Upper lobe of left lung (tissue), 6 donors: Measurements from ENCODE around the gene HOXB4. TPM values are rescaled to one million over a fixed set of nuclear protein-coding genes. Genes with fewer than 3 reads are reported as not detected.

Source experiments
- ATAC-seq, 2 donors: fragments of 200-7000 bp; cut with Tn5 transposase; one replicate each; pipeline ENCODE4 v1.9.1; 2022; ENCODE audit warnings: mild to moderate bottlenecking in 2 of 2, moderate library complexity in 2 of 2; ENCODE audit not compliant: low FRiP score in 2 of 2
- DNase-seq, 2 donors: peaks; one replicate each; pipeline ENCODE4 v3.0.0-alpha.2; 2019 to 2020
- H3K27ac ChIP-seq, 4 donors: fragments of 200-600 bp; sonication (generic); one replicate each; pipeline ENCODE4 v1.5.1; 2016 to 2019
- H3K27me3 ChIP-seq, 4 donors: fragments of 200-600 bp; sonication (generic); one replicate each; pipeline ENCODE4 v1.5.1; 2017 to 2019
- H3K36me3 ChIP-seq, 4 donors: fragments of 200-600 bp; sonication (generic); one replicate each; pipeline ENCODE4 v1.5.1; 2016 to 2019
- H3K4me1 ChIP-seq, 4 donors: fragments of 200-600 bp; sonication (generic); one replicate each; pipeline ENCODE4 v1.5.1; 2018 to 2019
- H3K4me3 ChIP-seq, 4 donors: fragments of 200-600 bp; sonication (generic); one replicate each; pipeline ENCODE4 v1.5.1; 2017 to 2019; ENCODE audit warnings: mild to moderate bottlenecking in 2 of 4, moderate library complexity in 1 of 4
- H3K9me3 ChIP-seq, 4 donors: fragments of 200-600 bp; sonication (generic); one replicate each; pipeline ENCODE4 v1.5.1; 2018 to 2019
- CTCF ChIP-seq, 6 experiments: fragments of 450-650 bp in 4 of 6; fragments of 200-600 bp in 2 of 6; sonication (generic) in 2 of 6; IDR thresholded peaks; one replicate each; pipeline ENCODE4 v1.5.1; 2016 to 2019; ENCODE audit warnings: antibody characterized with exemption in 6 of 6
- EP300 ChIP-seq, 4 donors: sonication (generic); formaldehyde crosslinking; IDR thresholded peaks; one replicate each; pipeline ENCODE4 v1.5.1; 2017; ENCODE audit warnings: antibody characterized with exemption in 4 of 4, control low read depth in 2 of 4
- POLR2A ChIP-seq, 4 donors: fragments of 450-650 bp; IDR thresholded peaks; one replicate each; pipeline ENCODE4 v1.5.1; 2016 to 2017; ENCODE audit warnings: antibody characterized with exemption in 4 of 4, mild to moderate bottlenecking in 2 of 4
- POLR2AphosphoS5 ChIP-seq, 2 donors: sonication (generic); formaldehyde crosslinking; IDR thresholded peaks; one replicate each; pipeline ENCODE4 v1.5.1; 2017; ENCODE audit warnings: antibody characterized with exemption in 2 of 2
- WGBS, 2 donors: methylation state at CpG; one replicate each; pipeline ENCODE4 v1.1.5; 2017 to 2018; 5-methylcytosine and 5-hydroxymethylcytosine counted together
- total RNA-seq, 6 donors: library from RNA; depleted of rRNA in 4 of 6; stranded (reverse); fragments of >200 nt in 4 of 6; gene quantifications; one replicate each; pipeline versions ENCODE4 v1.1.0 to v1.2.1, GENCODE V29; 2016 to 2021
- donor health status: DM: no; HTN: no; CAD: no; lungs with moderate emphysema.
- donor health status: DM: no; HTN: yes; CAD: no; lungs with severe emphysema.

The HOXB4 gene
- total RNA-seq, 6 donors from 2014 or later = 0.61 to 5.6 (median 2.0) TPM

GRCh38 chr17:48579471-48579759 is 1.3 kb upstream of the HOXB4 start:
- peaks cover 17 to 30% (median 19%) of the 10 kb centered on the region in 4 donors for H3K4me1 ChIP-seq
- ATAC-seq (no peak), DNase-seq (no peak)
- H3K27me3 ChIP-seq = peaks cover 0 to 83% (median 43%) of the 10 kb centered on the region in 4 donors
- TF ChIP-seq CTCF (IDR thresholded peaks at IDR 0.05) = no peak
- no peak for TF ChIP-seq POLR2A (IDR thresholded peaks at IDR 0.05)
- TF ChIP-seq EP300 (IDR thresholded peaks at IDR 0.05) = no peak
- TF ChIP-seq POLR2AphosphoS5 (IDR thresholded peaks at IDR 0.05) = no peak
- peak overlapping the region in 2 of 4 donors; percentile 53 to 57 for H3K4me3 ChIP-seq
- 14 to 23% methylated on average over 7 of the region's 7 CpGs for WGBS, 2 donors
- no peaks in the 10 kb centered on the region for H3K36me3 ChIP-seq
- no peaks in the 10 kb centered on the region for H3K9me3 ChIP-seq
- peak overlapping the region; percentile 80 to 94 (median 86) for H3K27ac ChIP-seq

DNA sequence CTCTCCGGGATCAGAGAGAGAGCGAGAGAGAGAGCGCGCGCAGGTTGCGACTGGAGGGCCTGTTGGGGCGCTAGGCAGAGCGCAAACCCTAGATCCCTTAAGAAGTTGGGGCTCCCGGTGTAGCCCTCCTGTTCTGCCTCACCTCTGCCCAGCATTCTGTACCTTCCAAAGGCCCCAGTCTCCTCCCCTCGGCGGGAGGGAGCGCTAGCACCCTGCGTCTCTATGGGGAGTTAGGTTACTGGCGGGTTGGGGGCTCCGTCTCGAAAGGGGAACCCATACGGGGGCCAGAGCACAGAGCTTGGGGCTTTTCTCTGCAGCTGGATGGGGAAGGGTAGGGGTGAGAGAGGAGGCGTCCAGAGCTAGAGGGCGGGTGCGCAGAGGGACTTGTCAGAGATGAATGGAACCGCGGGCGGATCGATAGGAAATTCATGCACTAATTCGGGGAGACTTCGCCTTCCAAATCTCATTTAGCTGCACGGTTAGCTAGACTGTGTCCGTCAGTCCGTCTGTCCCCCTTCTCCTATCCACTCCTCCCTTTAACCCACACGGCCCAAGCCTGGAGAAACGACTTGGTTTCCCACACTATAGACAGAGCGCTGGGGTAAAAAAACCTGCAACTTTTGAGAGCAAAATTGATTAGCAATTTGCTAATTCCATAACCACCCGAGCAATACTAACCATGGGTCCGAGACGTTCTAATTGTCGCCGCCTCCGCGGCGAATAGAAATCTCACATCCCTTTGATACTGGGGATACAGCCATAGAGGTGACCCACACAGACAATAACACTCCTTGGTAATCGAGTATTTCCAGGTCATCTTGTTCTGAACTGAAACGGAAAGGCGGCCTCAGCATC is 693 bp upstream of the HOXB4 start:
- TF ChIP-seq EP300 (IDR thresholded peaks at IDR 0.05) (no peak), POLR2A (IDR thresholded peaks at IDR 0.05) (no peak), POLR2AphosphoS5 (IDR thresholded peaks at IDR 0.05) (no peak), CTCF (IDR thresholded peaks at IDR 0.05) (no peak)
- DNase-seq = no peak
- H3K27me3 ChIP-seq = peaks cover 0 to 77% (median 42%) of the 10 kb centered on the region in 4 donors
- peaks cover 17 to 30% (median 19%) of the 10 kb centered on the region in 4 donors for H3K4me1 ChIP-seq
- no peak for ATAC-seq
- peak overlapping the region; percentile 80 to 94 (median 86) for H3K27ac ChIP-seq
- H3K9me3 ChIP-seq = no peaks in the 10 kb centered on the region
- peak overlapping the region; percentile 28 to 57 (median 52) for H3K4me3 ChIP-seq
- no peaks in the 10 kb centered on the region for H3K36me3 ChIP-seq
- WGBS, 2 donors = 9 to 11% methylated on average over 35 to 38 of the region's 43 CpGs

DNA sequence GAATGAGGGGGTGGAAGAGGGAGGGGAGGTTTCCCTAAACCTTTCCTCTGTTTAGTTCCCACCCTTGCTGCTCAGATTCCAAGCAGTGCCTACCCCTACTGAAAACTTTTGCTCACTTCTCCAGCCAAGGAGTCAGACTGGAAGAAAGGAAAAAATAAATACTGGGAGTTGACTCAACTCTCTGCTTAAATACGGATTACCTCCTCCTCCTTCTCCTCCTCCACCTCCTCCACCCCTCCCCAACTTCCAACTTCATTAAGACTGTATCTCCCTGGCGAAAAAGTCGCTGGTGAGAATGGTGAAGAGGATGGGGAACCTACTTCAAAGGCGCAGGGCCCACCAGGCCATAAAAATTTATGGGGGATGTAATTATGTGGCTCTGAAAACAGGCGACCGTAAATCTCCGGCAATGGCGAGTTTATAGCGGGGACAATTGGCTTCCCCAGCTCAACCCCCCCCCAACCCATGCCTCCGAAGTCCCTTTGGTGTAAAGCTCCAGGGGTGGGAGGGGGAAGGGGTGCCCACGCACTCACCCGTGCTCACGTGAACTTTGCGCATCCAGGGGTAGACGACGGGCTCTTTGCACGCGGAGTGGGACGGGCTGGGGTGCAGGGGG is 712 bp downstream of the HOXB4 start:
- Histone ChIP-seq H3K27ac (peak overlapping the region; percentile 80 to 94 (median 86)), H3K4me1 (peaks cover 17 to 29% (median 18%) of the 10 kb centered on the region in 4 donors), H3K27me3 (peaks cover 0 to 71% (median 36%) of the 10 kb centered on the region in 4 donors), H3K36me3 (no peaks in the 10 kb centered on the region), H3K4me3 (peak overlapping the region; percentile 3 to 57 (median 52)), H3K9me3 (no peaks in the 10 kb centered on the region)
- WGBS, 2 donors = 7% methylated on average over 9 to 10 of the region's 19 CpGs
- no peak for ATAC-seq
- no peak for TF ChIP-seq POLR2AphosphoS5 (IDR thresholded peaks at IDR 0.05)
- TF ChIP-seq POLR2A (IDR thresholded peaks at IDR 0.05) = no peak
- TF ChIP-seq CTCF (IDR thresholded peaks at IDR 0.05) = no peak
- TF ChIP-seq EP300 (IDR thresholded peaks at IDR 0.05) = no peak
- no peak for DNase-seq

DNA sequence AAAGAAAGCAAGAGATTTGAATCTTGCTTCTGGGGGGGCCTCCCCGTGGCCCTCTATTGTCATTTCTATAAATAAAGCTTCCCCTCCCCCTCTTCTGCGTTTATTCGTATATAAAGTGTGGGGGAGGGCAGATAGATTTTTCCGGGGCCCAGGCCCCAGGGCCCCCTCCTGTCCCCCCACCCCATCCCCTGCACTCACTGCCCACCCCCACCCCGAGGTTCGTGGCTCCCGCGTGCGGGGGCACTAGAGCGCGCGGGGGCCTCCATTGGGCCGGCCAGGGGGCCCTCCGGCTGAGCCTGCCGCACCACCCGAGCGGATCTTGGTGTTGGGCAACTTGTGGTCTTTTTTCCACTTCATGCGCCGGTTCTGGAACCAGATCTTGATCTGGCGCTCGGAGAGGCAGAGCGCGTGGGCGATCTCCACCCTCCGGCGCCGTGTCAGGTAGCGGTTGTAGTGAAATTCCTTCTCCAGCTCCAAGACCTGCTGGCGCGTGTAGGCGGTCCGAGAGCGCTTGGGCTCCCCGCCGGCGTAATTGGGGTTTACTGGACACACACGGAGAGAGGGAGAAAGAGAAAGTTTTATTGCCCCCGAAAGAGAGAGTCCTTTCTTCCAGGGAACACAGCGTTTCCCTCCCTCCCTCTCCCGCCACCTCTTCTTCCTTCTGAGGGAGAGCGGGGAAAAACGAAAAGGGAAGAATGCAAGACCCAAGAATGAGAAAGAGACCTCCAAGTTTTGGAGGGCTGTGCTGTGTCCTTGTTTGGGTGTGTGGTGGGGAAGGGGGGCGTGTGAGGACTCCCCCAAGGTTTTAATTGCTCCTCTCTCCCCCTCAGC is 1.5 kb downstream of the HOXB4 start:
- DNase-seq (peak in 1 of 2 donors; percentile 81), ATAC-seq (no peak)
- H3K4me1 ChIP-seq = peaks cover 10 to 22% (median 11%) of the 10 kb centered on the region in 4 donors
- WGBS, 2 donors = 17 to 20% methylated on average over 32 to 33 of the region's 43 CpGs
- peaks cover 0 to 64% (median 31%) of the 10 kb centered on the region in 4 donors for H3K27me3 ChIP-seq
- H3K36me3 ChIP-seq = no peaks in the 10 kb centered on the region
- peak overlapping the region; percentile 3 to 57 (median 52) for H3K4me3 ChIP-seq
- TF ChIP-seq POLR2A (IDR thresholded peaks at IDR 0.05) = no peak
- no peak for TF ChIP-seq POLR2AphosphoS5 (IDR thresholded peaks at IDR 0.05)
- no peak for TF ChIP-seq EP300 (IDR thresholded peaks at IDR 0.05)
- TF ChIP-seq CTCF (IDR thresholded peaks at IDR 0.05) = no peak
- H3K27ac ChIP-seq = peak overlapping the region; percentile 80 to 94 (median 86)
- H3K9me3 ChIP-seq = no peaks in the 10 kb centered on the region
